Amniotic epithelial cell (primary cell): ENCODE results near the gene DDX54.
"Not testable (repeated sequence)": the region's sequence is repeated elsewhere in the genome, so short reads cannot be mapped to it uniquely, and the experiment has no call there.

ENCODE experiments used
- DNase-seq: peaks from one replicate; pipeline ENCODE4 v3.0.0-alpha.2; 2010; ENCODE audit warnings: low read depth

Gene DDX54

GRCh38 chr12:113220593-113221180 is 35.4 kb upstream of the DDX54 start:
- no peak for DNase-seq

- no peak for DNase-seq
Measured at GRCh38 chr12:113216027-113216426, 30.7 kb upstream of the DDX54 start.

- peak; percentile 99 for DNase-seq
Measured at GRCh38 chr12:113214895-113215400, 29.7 kb upstream of the DDX54 start.

- no peak for DNase-seq
Measured at GRCh38 chr12:113211160-113211559, 25.9 kb upstream of the DDX54 start.

GRCh38 chr12:113208041-113208934 is 23.0 kb upstream of the DDX54 start:
- no peak for DNase-seq

- no peak for DNase-seq
Measured at GRCh38 chr12:113207613-113208040, 22.3 kb upstream of the DDX54 start.

- DNase-seq: not testable (repeated sequence)
Measured at GRCh38 chr12:113206802-113207201, 21.5 kb upstream of the DDX54 start.

- no peak for DNase-seq
Measured at GRCh38 chr12:113204804-113205203, 19.5 kb upstream of the DDX54 start.

GRCh38 chr12:113203852-113204760 is 18.8 kb upstream of the DDX54 start:
- DNase-seq: peak; percentile 48

GRCh38 chr12:113202300-113203075 is 17.2 kb upstream of the DDX54 start:
- no peak for DNase-seq

- no peak for DNase-seq
Measured at GRCh38 chr12:113201187-113202177, 16.2 kb upstream of the DDX54 start.

- no peak for DNase-seq
Measured at GRCh38 chr12:113200021-113200797, 14.9 kb upstream of the DDX54 start.

GRCh38 chr12:113198296-113198695 is 13.0 kb upstream of the DDX54 start:
- DNase-seq: no peak

- DNase-seq: no peak
Measured at GRCh38 chr12:113197518-113198077, 12.3 kb upstream of the DDX54 start.

GRCh38 chr12:113196990-113197389 is 11.7 kb upstream of the DDX54 start:
- DNase-seq: peak; percentile 77

GRCh38 chr12:113196582-113196981 is 11.3 kb upstream of the DDX54 start:
- DNase-seq: no peak

GRCh38 chr12:113195598-113195997 is 10.3 kb upstream of the DDX54 start:
- no peak for DNase-seq

- peak; percentile 58 for DNase-seq
Measured at GRCh38 chr12:113194971-113195391, 9.7 kb upstream of the DDX54 start.

- no peak for DNase-seq
Measured at GRCh38 chr12:113191227-113191626, 5.9 kb upstream of the DDX54 start.
